Nucleus accumbens (tissue), 56 donors: ENCODE measurements around the gene RAP1GAP2.
"Not testable (repeated sequence)": the region's sequence is repeated elsewhere in the genome, so short reads cannot be mapped to it uniquely, and the experiment has no call there.

Source experiments
- DNase-seq, 56 donors: peaks; one replicate each; lab custom pipeline; 2025; lab: John Stamatoyannopoulos, UW

RAP1GAP2 gene

DNA sequence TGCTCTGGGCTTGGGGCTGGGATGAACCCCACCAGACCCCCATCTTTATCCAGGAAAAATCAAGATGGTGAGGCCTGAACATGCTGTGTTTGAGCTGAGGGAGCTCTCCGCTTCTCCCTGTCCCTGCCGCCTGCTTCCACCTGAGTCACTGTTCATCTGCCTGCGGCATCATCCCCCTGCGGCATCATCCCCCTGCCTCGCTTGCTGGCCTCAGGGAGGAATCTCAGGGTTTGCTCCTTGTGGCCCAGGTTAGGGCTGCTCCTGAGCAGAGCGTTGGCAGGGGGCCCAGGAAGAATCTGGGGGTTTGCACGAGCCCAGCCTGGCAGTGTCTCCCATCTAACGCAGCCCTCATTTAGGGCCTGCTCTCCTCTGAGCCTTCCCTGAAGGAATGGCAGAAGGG lies 11.4 kb upstream of the RAP1GAP2 start:
- no peak for DNase-seq

DNA sequence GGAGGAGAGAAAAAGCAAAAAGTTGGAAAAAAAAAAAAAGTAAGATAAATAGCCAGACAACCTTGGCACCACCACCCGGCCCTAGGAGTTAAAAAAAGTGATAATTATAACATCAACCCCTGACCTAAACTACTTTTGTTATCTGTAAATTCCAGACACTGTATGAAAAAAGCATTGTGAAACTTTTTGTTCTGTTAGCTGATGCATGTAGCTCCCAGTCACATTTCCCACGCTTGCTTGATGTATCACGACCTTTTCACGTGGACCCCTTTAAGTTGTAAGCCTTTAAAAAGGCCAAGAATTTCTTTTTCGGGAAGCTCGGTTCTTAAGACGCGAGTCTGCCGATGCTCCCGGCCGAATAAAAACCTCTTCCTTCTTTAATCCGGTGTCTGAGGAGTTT lies 10.9 kb upstream of the RAP1GAP2 start:
- DNase-seq, result not testable (repeated sequence)

DNA sequence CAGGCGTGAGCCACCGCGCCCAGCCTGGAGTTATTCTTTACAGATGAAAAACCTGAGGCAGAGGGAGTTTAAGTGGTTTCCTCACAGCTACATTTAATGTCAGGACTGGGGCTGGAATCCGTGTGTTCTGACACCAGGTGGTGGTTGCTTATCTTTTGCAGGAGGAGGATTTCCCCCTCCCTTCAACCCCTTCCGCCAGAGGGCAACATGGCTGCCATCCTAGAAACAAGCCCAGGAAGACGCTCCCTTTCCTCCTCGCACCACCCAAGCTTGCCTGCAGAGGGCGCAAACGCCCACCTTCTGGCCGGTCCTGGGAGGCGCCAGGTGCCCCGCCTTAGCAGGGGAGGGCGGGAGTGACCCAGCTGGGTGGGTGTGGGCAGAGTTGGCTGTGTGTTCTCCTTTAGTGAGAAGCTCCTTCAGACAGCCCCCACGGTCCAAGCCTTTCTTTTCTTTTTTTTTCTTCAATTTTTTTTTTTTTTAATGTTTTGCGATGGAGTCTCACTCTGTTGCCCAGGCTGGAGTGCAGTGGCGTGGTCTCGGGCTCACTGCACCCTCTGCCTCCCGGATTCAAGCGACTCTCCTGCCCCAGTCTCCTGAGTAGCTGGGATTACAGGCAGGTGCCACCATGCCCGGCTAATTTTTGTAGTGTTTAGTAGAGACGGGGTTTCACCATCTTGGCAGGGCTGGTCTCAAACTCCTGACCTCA lies 9.9 kb upstream of the RAP1GAP2 start:
- DNase-seq, result peak in 49 of 56 donors; percentile 3 to 83 (median 46)

- DNase-seq, result no peak
Observed at GRCh38 chr17:2789700-2790099, 6.5 kb upstream of the RAP1GAP2 start.

GRCh38 chr17:2792366-2793169 lies 3.7 kb upstream of the RAP1GAP2 start:
- no peak for DNase-seq

- no peak for DNase-seq
Observed at GRCh38 chr17:2794111-2794803, 2.0 kb upstream of the RAP1GAP2 start.

GRCh38 chr17:2795441-2796163 lies 636 bp upstream of the RAP1GAP2 start:
- DNase-seq, result no peak

- DNase-seq, result no peak
Observed at GRCh38 chr17:2797226-2797625, 988 bp downstream of the RAP1GAP2 start.

DNA sequence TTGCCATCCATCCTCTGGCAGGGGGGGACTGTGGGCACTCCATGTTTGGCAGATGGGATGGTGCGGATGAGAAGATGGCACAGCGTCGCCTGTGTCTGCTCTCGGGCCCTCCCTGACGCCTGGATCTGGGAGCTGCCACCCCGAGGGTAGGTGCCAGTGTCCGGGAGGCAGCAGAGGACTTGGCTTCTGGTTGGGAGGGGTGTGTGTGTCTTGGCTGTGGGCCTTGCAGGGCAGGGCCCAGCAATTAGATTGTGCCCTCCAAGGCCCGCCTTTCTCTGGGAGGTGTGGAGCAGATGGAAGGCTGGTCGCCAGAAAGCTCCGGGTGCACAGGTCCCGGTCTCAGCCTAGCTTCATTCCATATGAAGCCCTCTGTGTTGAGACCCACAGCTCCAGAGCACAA lies 1.4 kb downstream of the RAP1GAP2 start:
- no peak for DNase-seq

- no peak for DNase-seq
Observed at GRCh38 chr17:2798188-2798587, 1.9 kb downstream of the RAP1GAP2 start.

- DNase-seq, result no peak
Observed at GRCh38 chr17:2798678-2799077, 2.4 kb downstream of the RAP1GAP2 start.

- DNase-seq, result no peak
Observed at GRCh38 chr17:2799653-2800052, 3.4 kb downstream of the RAP1GAP2 start.

DNA sequence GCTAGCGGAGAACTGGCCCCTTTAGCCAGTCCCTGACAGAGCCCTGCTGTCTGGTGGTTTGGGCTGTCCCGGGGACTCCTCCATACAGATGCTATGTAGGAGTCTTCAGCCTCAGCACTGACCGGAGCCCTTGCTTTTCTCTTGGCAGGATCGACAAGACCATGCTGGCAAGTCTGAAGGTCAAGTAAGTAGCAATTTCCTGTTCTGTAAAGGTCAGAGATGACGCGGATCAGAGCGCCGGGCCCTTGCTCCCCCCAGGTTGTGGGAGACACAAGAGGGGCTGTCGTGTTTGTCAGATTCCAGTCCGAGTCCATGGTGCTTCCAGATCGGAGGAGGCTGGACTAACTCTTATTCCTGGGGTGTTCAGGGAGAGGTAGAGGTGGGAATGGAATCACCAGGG lies 4.1 kb downstream of the RAP1GAP2 start:
- DNase-seq, result no peak

DNA sequence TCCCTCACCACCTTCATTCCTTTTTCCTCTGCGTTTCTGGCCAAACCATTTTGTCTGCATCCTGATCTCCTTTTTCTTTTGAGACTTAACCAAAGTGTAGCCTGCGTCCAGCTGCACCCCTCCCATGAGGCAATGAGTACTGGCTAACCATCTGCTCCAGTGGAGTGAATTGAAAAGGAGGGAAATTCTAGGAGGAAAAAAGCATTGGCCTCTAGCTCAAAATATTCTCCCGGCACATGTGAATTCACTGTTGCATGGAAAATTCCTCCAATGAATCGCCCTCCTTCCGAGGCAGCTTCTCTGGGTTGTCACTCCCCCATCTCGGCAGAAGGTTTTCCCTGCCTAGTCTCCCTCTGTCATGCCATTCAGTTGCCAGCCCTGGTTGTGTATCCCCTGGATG lies 5.6 kb downstream of the RAP1GAP2 start:
- no peak for DNase-seq

- no peak for DNase-seq
Observed at GRCh38 chr17:2802574-2802973, 6.3 kb downstream of the RAP1GAP2 start.

- no peak for DNase-seq
Observed at GRCh38 chr17:2803386-2803785, 7.1 kb downstream of the RAP1GAP2 start.

GRCh38 chr17:2803971-2804370 lies 7.7 kb downstream of the RAP1GAP2 start:
- DNase-seq, result no peak

GRCh38 chr17:2804912-2805311 lies 8.7 kb downstream of the RAP1GAP2 start:
- no peak for DNase-seq

DNA sequence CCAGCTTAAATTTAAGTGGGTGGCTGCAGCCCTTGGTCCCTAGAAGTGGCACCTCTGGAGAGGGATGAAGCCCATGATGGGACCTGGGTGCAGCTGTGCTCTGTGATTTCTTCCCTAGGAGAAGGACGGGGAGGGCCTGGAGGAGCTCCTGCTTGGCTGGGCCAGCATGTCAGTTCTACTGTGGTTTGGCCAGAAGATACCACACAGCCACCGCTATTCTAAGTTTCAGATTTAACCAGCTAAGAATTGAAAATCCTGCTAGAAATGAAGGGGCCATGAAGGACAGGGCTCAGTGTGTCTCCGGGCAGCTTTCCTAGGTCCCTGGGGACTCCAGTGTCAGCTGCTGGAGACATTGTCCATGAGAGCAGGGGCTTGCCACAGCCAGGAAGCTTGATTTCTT lies 9.7 kb downstream of the RAP1GAP2 start:
- no peak for DNase-seq
